ENCODE data around the gene NSUN3. TPM values are rescaled to one million over a fixed set of nuclear protein-coding genes. Genes with fewer than 3 reads are reported as not detected.

Gene NSUN3
- total RNA-seq, 1 donor from 2014 or later: 20.8 TPM

DNA sequence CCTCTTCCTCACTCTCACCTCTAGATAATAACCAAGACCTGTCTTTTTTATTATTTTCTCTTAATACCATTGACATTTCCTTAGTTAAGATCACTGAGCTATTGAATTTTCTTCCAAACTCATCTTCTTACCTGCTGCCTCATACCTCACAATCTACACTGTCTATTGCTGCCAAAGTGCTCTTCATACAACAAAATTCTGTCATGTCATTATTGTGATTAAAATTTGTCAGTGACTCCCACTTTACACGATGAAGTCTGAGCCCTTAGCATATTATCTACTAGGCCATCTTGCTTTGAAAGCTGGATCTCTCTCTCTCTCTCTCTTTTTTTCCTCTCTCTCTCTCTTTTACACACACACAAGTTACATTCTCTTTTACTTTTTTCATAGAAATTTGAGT is 73.3 kb downstream of the NSUN3 start:
- no peaks in the 10 kb centered on the region for H3K4me1 Mint-ChIP-seq
- POLR2A ChIA-PET: no interaction called here
- TF ChIP-seq, protein P1, sequence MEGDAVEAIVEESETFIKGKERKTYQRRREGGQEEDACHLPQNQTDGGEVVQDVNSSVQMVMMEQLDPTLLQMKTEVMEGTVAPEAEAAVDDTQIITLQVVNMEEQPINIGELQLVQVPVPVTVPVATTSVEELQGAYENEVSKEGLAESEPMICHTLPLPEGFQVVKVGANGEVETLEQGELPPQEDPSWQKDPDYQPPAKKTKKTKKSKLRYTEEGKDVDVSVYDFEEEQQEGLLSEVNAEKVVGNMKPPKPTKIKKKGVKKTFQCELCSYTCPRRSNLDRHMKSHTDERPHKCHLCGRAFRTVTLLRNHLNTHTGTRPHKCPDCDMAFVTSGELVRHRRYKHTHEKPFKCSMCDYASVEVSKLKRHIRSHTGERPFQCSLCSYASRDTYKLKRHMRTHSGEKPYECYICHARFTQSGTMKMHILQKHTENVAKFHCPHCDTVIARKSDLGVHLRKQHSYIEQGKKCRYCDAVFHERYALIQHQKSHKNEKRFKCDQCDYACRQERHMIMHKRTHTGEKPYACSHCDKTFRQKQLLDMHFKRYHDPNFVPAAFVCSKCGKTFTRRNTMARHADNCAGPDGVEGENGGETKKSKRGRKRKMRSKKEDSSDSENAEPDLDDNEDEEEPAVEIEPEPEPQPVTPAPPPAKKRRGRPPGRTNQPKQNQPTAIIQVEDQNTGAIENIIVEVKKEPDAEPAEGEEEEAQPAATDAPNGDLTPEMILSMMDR (IDR thresholded peaks at IDR 0.05): no peak
- no peak overlapping the region for H3K27ac Mint-ChIP-seq
- H3K9me3 Mint-ChIP-seq: no peaks in the 10 kb centered on the region
- no peak for ATAC-seq (ENCODE audit: low read depth)
- no peaks in the 10 kb centered on the region for H3K36me3 Mint-ChIP-seq (ENCODE audit: low read depth)
- DNase-seq: no peak
- CTCF ChIA-PET: no interaction called here
- intact Hi-C loops (cut with micrococcal nuclease): no loop called here
- no peak overlapping the region for H3K4me3 Mint-ChIP-seq
- no peaks in the 10 kb centered on the region for H3K27me3 Mint-ChIP-seq

DNA sequence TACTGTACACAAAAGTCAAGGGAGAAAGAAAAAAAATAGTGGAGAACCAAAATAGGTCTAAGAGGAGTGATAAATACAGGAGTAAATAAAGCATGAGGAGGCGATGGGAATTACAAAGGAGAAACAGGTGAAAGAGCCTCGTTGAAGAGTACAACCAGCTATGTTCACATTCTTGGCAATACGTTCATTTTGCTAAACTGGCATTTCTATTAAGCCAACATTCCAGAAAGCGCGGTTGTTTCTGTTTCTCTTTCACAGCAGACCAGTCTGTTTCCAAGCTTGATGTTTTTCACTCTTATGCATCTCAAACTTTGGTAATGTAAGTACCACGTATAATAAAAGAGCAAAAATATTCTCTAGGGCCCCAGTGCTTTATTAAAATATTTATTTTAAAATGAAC is 74.5 kb downstream of the NSUN3 start:
- intact Hi-C loops (cut with micrococcal nuclease): no loop called here
- TF ChIP-seq, protein P1 (IDR thresholded peaks at IDR 0.05): no peak
- no peaks in the 10 kb centered on the region for H3K9me3 Mint-ChIP-seq
- no peaks in the 10 kb centered on the region for H3K4me1 Mint-ChIP-seq
- POLR2A ChIA-PET: no interaction called here
- H3K27ac Mint-ChIP-seq: no peak overlapping the region
- no peak overlapping the region for H3K4me3 Mint-ChIP-seq
- CTCF ChIA-PET: no interaction called here
- DNase-seq (no peak), ATAC-seq (ENCODE audit: low read depth) (no peak)
- H3K27me3 Mint-ChIP-seq: no peaks in the 10 kb centered on the region
- H3K36me3 Mint-ChIP-seq (ENCODE audit: low read depth): no peaks in the 10 kb centered on the region

DNA sequence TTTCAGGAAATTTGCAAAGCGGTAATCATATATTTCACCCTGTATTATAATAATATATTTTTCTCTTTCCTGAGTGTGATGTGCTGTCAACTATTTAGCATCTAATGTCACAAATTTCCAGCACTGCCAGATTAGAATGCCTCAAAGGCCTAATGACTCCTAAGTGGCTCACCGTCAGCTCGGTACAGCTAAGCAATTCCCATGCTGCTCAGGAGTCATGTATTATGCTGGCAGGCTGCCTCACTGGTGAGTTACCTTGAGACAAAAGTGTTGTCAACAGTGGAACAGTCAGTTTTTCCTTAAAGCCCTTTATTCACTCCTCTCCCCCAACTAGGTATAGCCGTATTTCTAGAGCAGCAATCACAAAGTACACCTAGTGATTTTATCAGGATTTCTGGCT is 83.6 kb downstream of the NSUN3 start:
- CTCF ChIA-PET: no interaction called here
- ATAC-seq (ENCODE audit: low read depth) (no peak), DNase-seq (no peak)
- intact Hi-C loops (cut with micrococcal nuclease): no loop called here
- no peaks in the 10 kb centered on the region for H3K27me3 Mint-ChIP-seq
- H3K27ac Mint-ChIP-seq: no peak overlapping the region
- H3K4me3 Mint-ChIP-seq: no peak overlapping the region
- TF ChIP-seq, protein P1 (IDR thresholded peaks at IDR 0.05): no peak
- POLR2A ChIA-PET: no interaction called here
- H3K36me3 Mint-ChIP-seq (ENCODE audit: low read depth): no peaks in the 10 kb centered on the region
- no peaks in the 10 kb centered on the region for H3K9me3 Mint-ChIP-seq
- no peaks in the 10 kb centered on the region for H3K4me1 Mint-ChIP-seq

DNA sequence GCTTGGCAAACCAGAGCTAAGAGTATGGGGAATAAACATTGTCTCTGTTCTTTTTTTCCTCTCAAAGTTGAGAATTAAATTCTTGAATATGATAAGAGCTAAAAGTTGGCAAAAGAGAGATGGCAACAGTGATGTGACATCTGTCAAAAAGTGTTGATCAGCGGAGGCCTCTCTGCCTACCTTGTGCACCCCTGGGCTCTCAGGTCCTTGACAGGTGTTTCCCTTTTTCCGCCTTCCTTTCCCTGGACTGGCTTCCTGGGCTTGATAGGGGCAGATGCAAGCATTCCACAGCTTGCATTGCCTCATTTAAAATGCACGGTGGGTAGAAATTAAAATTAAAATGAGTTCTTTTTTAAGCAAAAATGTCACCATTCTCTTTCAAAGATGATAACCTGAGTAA is 84.2 kb downstream of the NSUN3 start:
- TF ChIP-seq, protein P1 (IDR thresholded peaks at IDR 0.05): no peak
- H3K36me3 Mint-ChIP-seq (ENCODE audit: low read depth): no peaks in the 10 kb centered on the region
- H3K27me3 Mint-ChIP-seq: no peaks in the 10 kb centered on the region
- no peak for ATAC-seq (ENCODE audit: low read depth)
- no peak overlapping the region for H3K27ac Mint-ChIP-seq
- no peaks in the 10 kb centered on the region for H3K4me1 Mint-ChIP-seq
- no peaks in the 10 kb centered on the region for H3K9me3 Mint-ChIP-seq
- intact Hi-C loops (cut with micrococcal nuclease): no loop called here
- no peak overlapping the region for H3K4me3 Mint-ChIP-seq
- CTCF ChIA-PET: no interaction called here
- POLR2A ChIA-PET: no interaction called here
- no peak for DNase-seq

DNA sequence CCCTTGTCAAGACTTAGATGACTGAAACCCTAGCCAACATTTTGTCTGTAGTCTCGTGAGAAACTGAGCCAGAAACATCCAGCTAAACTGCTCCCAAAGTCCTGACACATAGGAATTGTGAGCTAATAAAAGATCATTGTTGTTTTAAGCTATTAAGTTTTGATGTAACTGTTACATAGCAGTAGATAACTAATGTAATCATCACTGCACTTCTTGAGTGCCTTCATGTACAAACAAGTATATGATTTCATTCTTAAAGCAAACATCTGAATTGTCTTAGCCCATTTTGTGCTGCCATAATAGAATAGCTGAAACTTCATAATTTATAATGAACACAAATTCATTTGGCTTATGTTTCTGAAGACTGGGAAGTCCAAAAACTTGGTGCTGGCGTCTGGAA is 87.3 kb downstream of the NSUN3 start:
- intact Hi-C loops (cut with micrococcal nuclease): no loop called here
- TF ChIP-seq, protein P1 (IDR thresholded peaks at IDR 0.05): no peak
- Mint-ChIP-seq H3K4me1 (no peaks in the 10 kb centered on the region), H3K4me3 (no peak overlapping the region), H3K27ac (no peak overlapping the region), H3K36me3 (ENCODE audit: low read depth) (no peaks in the 10 kb centered on the region), H3K9me3 (no peaks in the 10 kb centered on the region), H3K27me3 (no peaks in the 10 kb centered on the region)
- ATAC-seq (ENCODE audit: low read depth) (no peak), DNase-seq (no peak)
- ChIA-PET POLR2A (no interaction called here), CTCF (no interaction called here)

Measured in activated B cell treated with CpG ODN at 0.5 μM for 24 hours (primary cell).